ENCODE data around the gene C6orf89.

DNA sequence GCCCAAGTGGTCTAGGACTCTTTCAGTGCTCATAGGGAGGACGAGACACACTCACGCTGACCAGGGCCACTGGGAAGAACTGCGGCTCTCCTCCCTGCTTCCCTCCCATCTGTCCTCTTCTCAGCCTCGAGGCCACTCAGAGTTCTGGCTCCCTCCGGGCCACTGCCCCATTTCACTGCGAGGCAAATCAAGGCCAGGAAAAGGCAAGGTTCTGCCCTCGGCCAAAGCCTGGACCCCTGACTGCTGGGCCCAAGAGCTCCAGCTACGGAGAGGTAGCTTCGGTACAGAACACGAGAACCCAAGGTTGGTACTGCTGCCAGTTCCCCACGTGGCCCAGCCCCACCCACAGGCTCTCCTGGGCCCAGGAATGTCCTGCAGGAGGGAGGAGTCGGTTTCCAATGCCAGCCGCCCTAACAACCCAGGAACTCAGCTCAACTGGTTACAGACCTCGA, 83.5 kb downstream of the C6orf89 start:
- no peak for TF ChIP-seq REST (IDR thresholded peaks at IDR 0.05; ENCODE audit: insufficient read depth in 1 of 2, low read depth in 2 of 2, low read length in 2 of 2)
- TF ChIP-seq POLR2AphosphoS5 (IDR thresholded peaks at IDR 0.05; ENCODE audit: low read depth, low read length): no peak
- no peak for TF ChIP-seq TAF1 (IDR thresholded peaks at IDR 0.05; ENCODE audit: borderline replicate concordance, insufficient read depth, low read length)
- TF ChIP-seq FOXP2 (optimal IDR thresholded peaks at IDR 0.05; ENCODE audit: borderline replicate concordance, extremely low read depth, extremely low read length, insufficient read depth): no peak
- no peak for TF ChIP-seq SIN3A (IDR thresholded peaks at IDR 0.05; ENCODE audit: borderline replicate concordance, insufficient read depth, low read length)
